HG03469 (cell line): Measurements from ENCODE around the gene TNNI2.
"Not testable (repeated sequence)": the region's sequence is repeated elsewhere in the genome, so short reads cannot be mapped to it uniquely, and the experiment has no call there.

Source experiments
- ATAC-seq: cut with Tn5 transposase; IDR thresholded peaks from one replicate; pipeline ENCODE4 v1.9.1; 2021; ENCODE audit warnings: mild to moderate bottlenecking, moderate library complexity, moderate number of reproducible peaks; ENCODE audit not compliant: unreplicated experiment

TNNI2 gene

GRCh38 chr11:1871531-1871930, 32.8 kb downstream of the TNNI2 start:
- ATAC-seq: no peak

- no peak for ATAC-seq
Measured at GRCh38 chr11:1872267-1872985, 33.6 kb downstream of the TNNI2 start.

DNA sequence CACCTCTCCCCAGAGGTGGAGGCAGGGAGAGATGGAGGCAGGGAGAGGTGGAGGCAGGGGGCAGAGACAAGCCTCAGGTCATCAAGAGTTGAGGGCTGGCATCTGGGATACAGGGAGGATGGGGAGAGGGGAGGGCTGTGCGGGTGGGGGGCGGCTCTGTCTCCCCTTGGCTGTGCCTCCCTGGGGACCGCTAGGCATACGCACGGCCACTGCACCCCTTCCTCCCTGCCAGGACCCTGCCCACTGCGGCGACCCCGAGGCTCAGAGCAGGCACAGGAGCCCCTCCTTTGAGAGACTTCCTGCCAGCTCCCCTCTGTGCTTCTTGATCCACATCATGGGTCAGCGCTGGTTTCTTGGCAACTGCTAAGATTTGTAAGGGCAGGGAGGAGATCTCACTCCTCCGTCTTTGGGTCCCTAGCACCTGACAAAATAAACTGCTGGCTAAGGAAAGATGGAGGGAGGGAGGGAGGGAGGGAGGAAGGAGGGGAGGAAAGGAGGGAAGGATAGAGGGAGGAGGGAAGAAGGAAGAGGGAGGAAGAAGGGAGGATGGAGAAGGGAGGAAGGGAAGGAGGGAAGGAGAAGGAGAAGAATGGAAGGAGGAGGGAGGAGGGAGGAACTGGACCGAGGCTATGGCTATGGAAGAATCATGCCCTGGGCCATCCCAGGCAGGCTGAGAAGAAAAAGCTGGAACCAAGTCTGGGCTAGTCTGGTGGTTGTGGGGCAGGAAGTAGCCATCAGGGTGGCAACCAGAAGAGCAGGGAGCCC, 34.4 kb downstream of the TNNI2 start:
- no peak for ATAC-seq

- not testable (repeated sequence) for ATAC-seq
Measured at GRCh38 chr11:1873813-1874150, 35.0 kb downstream of the TNNI2 start.

DNA sequence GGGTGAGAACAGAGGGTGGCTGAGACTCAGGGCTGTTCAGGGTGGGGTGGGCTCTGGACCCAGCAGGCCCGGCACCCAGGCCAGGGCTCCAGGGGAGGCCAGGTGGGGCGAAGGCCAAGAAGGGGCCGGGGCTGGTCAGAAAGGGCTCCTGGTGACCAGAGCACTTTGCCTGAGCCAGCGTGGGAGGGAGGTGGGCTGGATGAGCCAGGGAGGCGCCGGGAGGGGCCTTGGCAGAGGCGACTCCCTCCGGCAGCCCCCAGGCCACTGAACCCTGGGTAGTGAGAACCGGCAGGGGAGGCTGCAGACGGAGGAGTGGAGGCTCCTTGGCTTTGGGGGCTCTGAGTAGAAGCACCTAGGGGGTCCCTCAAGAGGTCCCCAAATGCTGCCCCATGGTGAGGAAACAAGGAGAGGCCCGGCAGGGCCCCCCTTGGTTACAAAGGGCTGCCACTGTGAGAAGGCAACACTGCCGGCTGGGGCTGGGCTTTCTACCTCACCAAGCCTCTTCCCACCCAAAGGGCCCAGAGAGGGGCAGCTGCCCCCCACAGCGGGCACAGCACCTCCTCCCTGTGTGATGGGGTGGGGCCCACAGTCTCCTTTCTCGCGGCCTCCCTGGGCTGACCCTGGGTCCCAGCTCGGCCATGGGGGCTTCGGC, 35.8 kb downstream of the TNNI2 start:
- not testable (repeated sequence) for ATAC-seq

DNA sequence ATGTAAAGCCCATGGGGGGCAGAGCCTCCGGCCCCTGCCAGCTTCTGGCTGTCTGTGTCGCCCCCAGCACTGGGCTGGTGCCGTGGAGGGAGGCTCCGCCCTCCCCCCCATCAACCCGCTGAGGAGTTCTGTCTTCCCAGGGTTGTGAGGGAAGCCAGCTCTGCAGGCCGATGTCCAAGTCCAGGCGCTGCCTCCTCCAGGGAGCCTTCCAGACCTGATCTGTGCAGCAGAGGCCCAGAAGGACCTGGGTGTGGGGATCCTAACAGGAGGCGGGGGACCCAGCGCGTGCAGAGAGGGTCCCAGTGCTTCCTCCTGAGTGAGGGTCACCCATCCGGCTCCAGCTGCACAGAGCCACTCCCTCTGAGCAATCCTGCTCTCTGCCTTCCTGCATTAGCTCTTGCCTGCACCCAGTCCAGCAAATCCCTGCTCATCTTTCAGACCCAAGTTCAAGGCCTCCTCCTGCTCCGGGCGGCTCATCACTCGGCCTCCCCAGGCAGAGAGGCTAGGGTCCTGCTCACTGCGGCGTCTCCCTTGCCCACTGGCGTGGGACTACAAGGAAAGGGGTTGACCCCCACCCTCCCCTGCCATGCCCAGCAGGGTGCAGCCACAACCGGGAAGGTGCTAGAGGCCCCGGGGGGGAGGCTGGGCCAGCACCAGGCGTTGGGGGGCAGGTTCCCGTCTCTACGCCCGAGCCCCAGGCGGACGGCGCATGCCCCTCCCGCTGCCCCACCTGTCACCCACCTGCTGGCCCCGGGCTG, 36.5 kb downstream of the TNNI2 start:
- ATAC-seq: no peak

- ATAC-seq: not testable (repeated sequence)
Measured at GRCh38 chr11:1875851-1876301, 37.1 kb downstream of the TNNI2 start.

DNA sequence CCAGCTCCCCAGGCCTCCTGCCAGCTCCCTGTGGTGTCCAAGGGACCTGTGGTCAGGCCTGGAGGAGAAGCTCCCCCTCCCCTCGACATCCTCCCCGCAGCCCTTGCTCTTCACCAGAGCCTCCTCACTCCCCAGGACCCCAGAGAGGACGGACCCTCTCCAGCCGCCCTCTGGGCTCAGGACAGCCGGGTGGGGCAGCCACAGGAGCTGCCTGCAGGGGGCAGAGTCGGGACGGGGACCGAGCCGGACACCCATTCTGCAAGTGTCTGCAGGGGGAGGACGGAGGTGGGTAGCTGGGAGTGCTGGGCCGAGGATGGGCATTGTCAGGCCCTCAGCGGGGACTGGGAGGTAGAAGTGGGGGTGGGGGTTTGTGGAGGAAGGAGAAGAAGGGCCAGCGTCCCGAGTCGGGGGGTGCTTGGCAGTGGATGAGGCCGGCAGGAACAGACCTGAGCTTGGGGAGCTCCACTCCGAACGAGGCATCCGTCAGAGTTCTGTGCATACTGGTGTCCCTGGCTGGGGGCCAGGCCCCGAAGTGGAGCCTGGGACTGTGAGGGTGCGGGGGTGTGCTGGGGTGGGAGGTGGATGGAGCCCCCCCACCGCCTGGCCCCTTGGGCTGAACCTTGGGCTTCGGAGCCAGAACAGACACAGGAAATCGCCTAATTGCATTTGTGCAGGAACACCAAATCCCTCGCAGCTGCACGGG, 37.7 kb downstream of the TNNI2 start:
- no peak for ATAC-seq

DNA sequence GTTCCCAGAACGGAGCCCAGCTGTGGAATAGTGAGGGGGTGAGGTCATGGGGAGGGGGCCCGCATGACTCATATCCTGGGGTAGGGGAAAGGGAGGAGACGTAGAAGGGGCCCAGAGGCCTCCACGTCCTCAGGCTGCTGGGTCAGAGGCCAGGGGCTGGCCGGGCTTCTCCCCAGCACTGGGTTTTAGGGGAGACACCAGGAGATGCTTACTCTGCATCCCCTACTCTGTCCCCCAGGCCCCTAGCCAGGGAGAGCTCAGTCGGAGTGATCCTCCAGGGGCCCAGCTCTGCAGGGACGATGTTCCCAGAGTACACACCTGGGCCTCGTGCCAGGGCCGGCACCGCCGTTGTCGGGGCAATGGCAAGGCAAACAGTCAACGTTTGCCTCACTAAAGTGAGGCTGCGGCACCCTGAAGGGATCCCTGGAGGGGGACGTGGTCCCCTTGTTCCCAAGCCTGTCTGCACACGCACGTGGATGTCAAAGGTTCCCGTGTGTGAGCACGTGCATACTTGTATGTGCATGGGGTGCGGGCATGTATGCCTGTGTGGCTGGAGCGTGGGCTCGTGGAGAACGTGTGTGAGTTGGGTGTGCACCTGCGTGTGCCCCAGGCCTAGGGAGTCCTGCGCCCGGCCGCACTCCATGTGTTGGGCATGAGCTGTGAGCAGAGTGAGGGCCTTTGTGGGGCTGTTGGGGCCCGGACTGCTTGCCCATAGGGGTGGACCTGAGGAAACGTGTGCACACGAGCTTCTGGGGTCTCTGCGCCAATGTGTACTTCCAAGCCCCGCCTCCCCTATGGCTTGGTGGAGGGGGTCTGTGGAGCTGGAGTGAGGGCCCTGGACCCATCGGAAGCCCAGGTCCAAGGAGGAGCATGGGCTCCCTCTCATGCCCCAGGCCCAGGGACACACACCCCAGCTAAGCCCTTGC, 38.7 kb downstream of the TNNI2 start:
- ATAC-seq: no peak

GRCh38 chr11:1878137-1879031, 39.6 kb downstream of the TNNI2 start:
- ATAC-seq: no peak

- no peak for ATAC-seq
Measured at GRCh38 chr11:1879342-1879940, 40.7 kb downstream of the TNNI2 start.

GRCh38 chr11:1879941-1880720, 41.4 kb downstream of the TNNI2 start:
- no peak for ATAC-seq

DNA sequence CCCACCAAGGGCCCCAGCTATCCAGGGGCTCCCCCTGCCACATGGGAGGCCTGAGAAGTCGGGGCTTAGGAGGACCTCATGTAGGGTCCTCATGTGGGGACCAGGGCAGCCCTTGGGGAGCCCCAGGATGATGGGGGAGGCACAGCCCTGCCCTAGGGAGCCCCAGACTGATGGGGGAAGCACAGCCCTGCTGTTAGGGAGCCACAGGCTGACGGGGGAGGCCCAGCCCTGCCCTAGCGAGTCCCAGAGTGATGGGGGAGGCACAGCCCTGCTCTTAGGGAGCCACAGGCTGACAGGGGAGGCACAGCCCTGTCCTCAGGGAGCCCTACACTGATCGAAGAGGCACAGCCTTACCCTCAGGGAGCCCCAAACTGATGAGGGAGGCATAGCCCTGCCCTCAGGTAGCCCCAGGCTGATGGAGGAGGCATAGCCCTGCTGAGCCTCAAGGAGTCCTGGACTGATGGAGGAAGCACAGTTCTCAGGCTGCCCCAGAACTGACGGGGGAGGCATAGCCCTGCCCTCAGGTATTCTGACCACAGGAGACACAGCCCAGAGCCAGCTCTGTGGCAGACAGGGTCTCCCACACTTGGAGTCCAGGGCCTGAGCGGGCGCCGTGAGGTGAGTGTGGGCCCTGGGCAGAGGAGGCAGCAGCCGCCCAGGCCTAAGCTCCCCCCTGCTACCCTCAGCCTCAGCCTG, 42.1 kb downstream of the TNNI2 start:
- ATAC-seq: no peak

GRCh38 chr11:1881442-1882264, 42.9 kb downstream of the TNNI2 start:
- ATAC-seq: no peak

DNA sequence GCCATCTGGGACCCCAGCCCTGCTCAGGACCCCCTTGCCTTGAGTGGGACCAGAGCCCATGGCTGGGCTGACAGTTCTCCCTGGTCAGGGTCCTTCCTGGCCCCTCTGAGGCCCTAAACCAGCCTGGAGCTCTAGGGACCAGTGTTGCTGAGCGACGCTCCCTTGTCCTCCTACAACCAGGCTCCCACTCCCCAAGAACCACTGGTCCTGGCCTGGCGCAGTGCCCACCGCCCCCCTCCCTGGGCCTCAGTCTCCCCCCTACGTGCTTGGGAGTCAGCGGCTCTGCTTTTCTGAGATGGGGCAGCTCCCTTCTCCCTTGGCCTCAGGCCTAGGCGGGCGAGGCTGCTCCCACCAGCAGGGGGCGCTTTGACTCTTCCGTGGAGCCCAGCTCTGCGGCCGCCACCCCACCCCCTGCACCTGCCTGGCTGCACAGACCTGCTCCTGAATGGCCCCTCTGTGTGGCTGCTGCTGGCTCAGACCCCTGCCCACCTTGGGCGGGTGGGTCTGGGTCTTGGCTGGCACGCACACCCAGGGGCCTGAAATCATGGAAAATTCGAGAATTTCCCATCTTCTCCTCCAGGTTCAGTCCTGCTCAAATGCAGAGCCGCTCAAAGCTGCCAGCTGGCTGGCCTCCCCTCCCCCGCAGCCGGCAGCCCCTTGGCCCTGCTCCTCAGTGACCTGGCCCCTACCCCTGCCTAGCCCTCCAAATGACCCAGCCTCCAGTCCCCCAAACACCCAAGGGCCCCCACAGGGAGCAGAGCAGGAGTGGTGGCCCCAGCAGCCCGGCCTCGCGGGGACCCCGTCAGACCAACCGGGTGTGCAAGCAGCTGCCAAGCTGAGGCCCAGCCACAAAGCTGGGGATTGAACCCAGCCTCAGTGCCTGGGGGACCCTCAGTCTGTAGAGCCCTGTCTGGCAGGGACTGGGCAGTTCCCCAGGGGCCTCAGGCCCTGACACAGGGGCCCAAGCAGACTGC, 43.8 kb downstream of the TNNI2 start:
- no peak for ATAC-seq
